ENCODE data around the gene MBD5.

DNA sequence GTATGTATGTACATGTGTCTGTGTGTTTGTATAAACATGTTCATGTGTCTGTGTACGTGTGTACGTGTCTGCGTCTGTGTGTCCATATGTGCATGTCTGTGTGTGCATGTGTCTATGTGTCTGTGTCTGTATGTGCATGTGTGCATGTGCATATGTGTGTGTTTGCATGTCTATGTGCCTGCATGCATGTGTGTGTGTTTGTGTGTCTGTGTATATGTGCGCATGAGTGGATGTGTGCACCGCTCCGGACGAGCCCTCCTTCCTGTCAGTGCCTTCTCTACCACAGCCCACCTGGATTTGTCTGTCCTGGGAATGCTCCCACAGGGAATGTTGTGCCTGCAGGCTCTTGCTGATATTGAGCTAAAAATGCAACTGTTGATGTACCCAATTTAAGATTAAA is 510.3 kb downstream of the MBD5 start:
- no peak for TF ChIP-seq GATA2 (IDR thresholded peaks at IDR 0.05; ENCODE audit: low read depth, low read length)
- TF ChIP-seq GATA3 (IDR thresholded peaks at IDR 0.05; ENCODE audit: low read depth, low read length), result no peak

All from SH-SY5Y (cell line).